GM19324 (cell line): ENCODE measurements around the gene PSD4.

Experiments used
- ATAC-seq: cut with Tn5 transposase; IDR thresholded peaks from one replicate; pipeline ENCODE4 v1.9.1; 2021; ENCODE audit warnings: mild to moderate bottlenecking, moderate library complexity; ENCODE audit not compliant: unreplicated experiment, low FRiP score

Gene PSD4

DNA sequence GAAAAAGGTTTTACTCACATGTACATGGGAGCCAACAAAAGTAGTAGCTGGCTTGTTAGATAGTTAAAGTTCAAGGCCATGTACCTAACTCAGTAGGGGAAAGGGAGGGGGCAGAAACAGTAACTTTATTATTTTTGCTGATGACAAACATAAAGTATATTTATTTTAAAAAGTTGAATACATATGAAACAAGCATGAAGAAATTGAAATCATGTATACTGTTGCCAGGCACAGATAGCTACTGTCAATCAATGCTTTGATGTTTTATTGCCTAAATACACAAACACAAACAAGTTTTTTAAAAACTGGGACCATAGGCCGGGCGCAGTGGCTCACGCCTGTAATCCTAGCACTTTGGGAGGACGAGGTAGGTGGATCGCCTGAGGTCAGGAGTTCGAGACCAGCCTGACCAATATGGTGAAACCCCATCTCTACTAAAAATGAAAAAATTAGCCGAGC lies 7.6 kb upstream of the PSD4 start:
- no peak for ATAC-seq

DNA sequence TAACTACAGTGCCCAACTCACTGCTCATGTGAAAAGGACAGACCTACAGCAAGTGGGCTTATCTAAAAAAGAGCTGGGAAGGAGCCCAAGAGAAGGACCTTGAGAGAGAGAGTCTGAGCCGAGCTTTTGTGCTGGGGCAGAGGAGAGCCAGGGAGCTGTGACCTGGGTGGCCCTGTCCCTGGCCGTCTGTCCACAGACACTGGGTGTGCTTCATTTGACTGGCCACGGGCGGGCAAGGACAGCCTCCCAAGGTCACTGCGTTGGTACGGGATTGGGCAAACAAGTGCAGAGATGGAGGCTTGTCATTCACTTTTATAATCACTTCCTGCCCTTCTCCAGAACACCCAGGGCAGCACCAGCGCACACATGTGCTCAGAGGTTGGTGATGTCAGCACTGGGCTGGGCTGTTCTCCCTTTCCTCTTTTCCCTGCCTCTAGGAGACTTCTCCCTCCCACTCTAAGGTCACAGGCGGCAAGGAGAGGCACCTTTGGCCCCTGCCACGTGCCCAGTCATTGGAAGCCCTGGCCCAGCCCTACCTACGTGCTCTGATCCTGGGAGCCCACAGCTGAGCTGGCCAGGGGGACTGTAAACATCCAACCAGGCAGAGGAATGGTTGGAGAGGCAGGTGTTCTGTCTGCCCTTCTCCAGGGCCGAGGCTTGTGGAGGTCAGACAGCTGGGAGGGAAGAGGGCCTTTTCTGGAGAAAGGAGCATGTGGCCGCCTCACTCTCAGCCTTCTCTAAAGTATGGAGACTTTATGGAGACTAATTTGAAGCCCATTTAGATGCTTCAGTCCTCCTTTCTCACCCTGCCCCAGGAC lies 6.4 kb upstream of the PSD4 start:
- ATAC-seq = no peak

GRCh38 chr2:113167962-113168340 lies 5.8 kb upstream of the PSD4 start:
- no peak for ATAC-seq

- ATAC-seq = no peak
Measured at GRCh38 chr2:113169002-113169530, 4.7 kb upstream of the PSD4 start.

DNA sequence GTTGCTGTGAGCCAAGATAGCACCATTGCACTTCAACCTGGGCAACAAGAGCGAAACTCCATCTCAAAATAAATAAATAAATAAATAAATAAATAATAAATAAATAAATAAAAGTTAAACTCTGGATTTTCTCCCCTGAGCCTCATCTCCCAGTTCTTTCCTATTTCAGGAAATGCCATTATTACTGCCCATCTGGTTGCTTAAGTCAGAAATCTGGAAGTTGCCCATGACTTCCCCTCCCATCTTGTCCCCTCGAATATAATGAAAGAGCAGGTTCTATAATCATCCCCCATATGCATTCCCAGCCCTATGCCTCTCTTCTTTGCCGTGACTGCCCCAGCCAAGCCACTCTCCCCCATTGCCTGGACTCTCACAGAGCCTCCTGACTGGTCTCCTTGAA lies 4.2 kb upstream of the PSD4 start:
- ATAC-seq = no peak

GRCh38 chr2:113171334-113172075 lies 2.3 kb upstream of the PSD4 start:
- no peak for ATAC-seq

GRCh38 chr2:113172721-113173541 lies 840 bp upstream of the PSD4 start:
- ATAC-seq = no peak

- no peak for ATAC-seq
Measured at GRCh38 chr2:113174376-113174750, 592 bp downstream of the PSD4 start.

GRCh38 chr2:113175042-113175628 lies 1.4 kb downstream of the PSD4 start:
- ATAC-seq = peak; percentile 58

DNA sequence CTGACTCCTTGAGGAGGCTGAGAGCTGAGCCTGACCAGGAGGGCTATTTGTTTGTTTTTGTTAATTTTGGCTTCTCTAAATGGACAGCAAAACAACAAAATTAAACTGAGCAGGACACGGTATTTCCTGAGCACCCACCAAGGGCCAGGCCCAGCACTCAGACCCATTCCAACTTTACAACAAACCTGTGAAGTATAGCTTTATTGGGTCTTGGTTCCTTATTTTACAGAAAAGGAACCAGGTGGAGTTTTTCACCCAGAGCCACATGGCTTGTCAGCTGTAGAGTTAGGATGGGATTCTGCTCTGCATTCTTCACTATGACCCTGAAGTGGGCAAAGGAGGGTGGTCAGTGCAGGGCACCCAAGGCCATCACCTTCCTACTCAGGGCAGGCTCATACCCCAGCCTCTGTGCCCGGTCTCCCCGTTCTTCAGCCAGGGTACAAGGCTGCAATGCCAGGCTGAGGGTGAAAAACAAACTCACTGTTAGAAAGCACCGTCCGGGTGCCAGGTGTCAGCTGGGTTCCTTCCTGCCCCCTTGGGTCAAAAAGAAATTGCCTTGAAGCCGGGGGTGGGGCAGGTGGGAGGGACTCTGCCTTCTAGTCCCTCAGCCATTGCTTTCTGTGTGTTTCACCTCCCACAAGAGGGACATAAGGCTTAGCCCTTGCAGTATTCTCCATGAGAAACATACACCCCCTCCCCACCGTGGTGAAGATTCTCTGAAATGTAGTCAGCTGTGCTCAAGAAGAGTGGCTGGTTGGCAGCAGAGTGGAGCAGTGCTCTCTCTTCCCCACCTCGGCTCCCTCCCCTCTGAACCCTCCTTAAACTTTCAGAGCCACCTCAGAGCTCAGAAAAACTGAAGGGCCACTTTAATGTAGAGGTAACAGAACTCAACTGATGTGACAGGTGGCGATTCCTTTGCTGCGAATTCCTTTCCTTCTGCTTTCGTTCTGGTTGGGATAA lies 2.2 kb downstream of the PSD4 start:
- ATAC-seq = no peak

- no peak for ATAC-seq
Measured at GRCh38 chr2:113176696-113177355, 3.1 kb downstream of the PSD4 start.

- no peak for ATAC-seq
Measured at GRCh38 chr2:113178069-113178746, 4.4 kb downstream of the PSD4 start.

- no peak for ATAC-seq
Measured at GRCh38 chr2:113178891-113179290, 5.1 kb downstream of the PSD4 start.

- no peak for ATAC-seq
Measured at GRCh38 chr2:113179446-113180045, 5.8 kb downstream of the PSD4 start.

DNA sequence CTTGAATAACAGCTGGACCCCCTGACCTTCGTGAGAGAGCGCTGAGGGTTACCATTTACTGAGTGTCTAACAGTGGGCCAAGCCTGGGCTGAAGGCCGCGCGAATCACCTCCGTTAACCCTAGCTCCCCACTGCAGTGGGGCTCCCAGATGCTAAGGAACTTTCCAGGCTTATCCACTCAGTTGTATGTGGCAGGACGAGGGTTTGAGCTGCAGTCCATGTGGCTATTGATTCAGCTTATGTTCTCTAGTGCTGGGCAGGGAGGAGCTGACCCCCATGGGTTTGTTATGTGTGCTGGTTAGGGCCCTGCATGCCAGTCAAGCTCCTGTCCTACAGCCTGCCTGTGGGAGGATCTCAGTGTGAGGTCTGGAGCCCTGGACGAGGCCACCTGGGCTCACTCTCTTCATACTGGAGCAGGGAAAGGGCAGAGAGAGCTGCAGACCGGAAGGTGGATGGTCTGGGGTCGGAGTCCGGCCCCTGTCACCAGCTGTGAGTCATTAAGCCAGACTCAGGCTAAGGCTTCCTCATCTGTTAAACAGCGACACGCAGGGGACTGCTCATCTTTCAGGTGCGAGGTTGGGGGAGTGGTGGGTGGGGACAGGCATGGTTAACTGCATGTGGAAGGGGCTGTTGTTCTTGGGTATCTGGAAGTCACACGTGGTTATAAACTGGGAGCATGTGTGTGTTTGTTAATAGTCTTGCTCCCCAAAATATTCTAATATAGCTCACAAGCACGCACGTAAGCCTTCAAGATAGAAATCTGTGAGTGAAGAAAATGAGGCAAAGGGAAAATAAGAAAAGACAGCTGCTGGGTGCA lies 6.6 kb downstream of the PSD4 start:
- no peak for ATAC-seq

GRCh38 chr2:113181258-113182051 lies 7.7 kb downstream of the PSD4 start:
- ATAC-seq = no peak
